HG02938 (cell line): Measurements from ENCODE around the gene AEBP1.
A peak's percentile ranks its signal among the peaks of the same experiment; 100 is the strongest.
"Not testable (repeated sequence)": the region's sequence is repeated elsewhere in the genome, so short reads cannot be mapped to it uniquely, and the experiment has no call there.

Experiments used
- ATAC-seq: cut with Tn5 transposase; IDR thresholded peaks from one replicate; pipeline ENCODE4 v1.9.1; 2021; ENCODE audit warnings: mild to moderate bottlenecking, moderate library complexity; ENCODE audit not compliant: unreplicated experiment

Gene AEBP1

DNA sequence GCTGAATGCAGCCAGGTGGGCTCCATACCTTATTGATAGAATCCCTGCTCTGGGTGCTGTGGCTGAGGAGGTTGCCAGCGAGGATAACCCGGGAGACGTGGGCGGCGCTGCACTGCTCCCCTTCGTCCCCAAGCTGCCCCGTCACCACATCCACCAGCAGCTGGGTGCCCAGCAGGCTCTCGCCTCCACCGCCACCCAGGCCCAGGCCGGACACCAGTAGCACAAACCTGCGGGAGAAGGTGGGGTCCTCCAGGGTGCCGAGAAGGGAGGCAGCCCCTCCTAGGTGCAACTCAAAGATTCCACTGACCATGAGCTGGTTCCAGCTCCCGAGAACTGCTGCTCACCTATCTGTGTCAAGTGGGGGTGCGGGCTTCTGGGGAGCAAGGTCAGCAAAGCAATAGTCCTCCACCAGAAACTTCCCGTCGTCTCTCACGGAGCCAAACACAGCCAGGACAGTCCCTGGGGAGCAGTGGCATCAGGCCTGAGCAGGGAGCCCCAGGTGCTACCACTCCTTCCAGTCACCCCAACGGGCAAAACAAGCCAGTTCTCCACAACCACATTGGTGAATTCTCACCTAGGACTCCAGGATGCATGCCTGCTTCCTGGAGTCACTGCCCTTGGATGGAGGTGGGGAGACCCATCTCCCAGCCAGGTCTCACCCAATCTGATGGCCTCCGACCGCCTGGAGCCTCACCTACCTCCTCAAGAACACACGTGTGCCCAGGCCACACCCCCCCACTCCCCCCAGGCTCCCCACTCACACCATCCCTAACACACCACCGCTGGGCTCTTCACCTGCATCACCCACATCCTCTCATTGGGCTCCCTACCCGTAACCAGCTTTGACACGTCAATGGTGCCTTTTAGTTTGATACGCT, 12.9 kb downstream of the AEBP1 start:
- no peak for ATAC-seq

DNA sequence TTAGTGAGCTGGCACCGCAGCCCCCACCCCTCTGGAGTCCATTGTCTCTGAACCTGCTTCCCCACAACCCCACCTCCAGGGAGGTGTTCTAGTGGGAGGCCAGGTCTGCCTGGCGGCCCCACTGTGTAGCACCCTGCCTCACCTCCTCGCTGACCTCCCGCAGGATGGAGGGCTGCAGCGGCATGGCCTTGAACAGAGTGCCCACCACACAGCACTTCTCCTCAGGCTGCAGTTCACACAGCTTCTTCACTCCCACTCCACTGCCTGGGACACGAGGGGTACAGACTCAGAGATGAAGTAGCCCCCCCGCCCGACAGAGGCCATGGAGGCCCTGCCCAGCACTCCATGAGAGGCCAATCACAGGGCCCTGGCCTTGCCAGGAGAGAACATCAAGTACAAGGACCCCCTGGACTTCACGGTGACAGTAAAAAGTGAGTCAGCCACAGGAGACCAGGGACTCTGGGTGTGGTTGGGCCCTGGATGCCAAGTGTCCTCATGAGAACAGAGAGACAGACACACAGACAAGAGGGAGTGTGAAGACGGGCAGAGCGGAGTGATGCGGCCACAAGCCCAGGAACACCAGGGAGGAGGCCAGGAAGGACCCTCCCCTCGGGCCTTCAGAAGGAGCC, 13.8 kb downstream of the AEBP1 start:
- no peak for ATAC-seq

DNA sequence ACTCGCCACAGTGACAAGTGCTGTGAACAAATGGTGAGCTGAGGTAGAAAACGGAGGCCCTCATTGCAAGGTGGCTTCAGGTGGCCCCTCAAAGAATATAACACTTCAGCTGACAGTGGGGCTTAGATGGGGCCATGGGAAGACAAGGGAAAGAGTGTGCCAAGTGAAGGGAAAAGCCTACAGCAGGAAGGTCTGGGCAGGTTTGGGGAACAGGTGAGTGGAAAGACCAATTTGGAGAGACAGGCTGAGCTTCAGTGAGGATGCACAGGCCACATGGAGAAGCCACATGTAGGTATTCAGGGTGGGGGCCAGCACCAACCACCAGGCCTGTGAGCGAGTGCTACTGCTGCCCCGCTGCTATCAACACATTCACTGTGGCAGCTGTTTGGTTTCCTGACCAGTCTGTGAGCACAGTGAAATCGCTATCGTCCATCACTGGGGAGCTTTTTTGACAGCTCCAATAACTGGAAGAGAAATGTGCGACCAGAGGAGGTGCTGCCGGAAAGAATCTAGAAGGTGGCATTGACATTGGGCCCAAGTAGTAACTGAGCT, 15.8 kb downstream of the AEBP1 start:
- no peak for ATAC-seq

DNA sequence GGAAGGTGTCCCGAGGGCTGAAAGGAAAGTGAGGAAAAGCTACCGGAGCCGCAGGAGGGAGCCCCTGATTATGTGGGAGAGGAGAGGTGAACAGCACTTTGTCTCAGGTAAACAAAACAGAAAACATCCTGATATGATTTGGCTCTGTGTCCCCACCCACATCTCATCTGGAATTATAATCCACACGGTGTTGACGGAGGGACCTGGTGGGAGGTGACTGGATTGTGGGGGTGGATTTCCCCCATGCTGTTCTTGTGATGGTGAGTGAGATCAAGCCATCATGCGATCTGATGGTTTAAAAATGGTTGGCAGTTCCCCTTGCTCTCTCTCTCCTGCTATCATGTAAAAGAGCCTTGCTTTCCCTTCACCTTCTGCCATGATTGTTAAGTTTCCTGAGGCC, 16.2 kb downstream of the AEBP1 start:
- ATAC-seq, result no peak

DNA sequence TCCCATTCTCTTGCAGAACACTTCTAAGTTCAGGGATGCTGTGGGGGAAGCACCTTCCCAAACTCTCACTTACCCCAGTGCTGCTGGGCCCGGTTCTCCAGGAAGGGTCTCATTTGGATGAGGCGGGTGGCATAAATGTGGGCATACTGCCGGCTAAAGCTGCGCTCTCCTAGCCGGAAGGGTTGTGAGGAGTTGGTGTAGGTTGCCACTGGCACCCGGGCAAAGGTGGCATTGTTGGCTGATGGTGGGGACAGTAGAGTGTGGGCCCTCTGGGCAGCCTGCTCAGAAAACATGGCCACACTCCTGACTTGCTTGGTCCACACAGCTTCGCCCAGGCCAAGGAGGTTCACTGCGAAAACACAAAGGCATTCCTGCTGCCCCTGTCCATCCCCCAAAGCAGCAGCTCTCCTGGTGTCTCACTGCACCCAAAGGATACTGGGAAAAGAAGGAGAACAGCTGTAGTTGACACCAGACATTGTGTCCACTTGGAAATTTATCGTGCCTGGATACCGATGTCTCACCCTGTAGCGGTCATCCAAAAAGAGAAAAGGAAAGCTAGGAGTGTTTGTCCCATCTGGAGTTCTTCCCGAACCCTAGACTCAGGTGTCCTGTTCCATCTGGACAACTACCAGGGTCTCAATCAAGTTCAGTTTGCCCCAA, 17.7 kb downstream of the AEBP1 start:
- ATAC-seq, result no peak

DNA sequence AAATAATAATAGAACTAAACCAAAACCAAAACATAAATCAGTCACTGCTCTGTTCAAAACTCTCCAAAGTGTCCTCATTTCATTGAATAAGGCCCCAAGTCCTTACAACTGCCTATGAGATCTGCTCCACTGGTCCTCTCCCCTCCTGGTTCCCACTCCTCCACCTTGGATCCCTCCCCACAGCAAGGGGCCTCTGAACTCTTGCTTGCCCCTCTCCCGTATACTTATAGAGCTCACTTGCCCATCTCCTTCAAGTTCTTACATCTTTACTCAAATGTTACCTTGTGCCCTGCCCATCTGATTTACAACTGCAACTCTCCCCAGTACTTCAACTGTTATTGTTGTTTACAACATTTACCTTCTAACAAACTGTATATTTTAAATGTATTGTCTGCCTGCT, 18.4 kb downstream of the AEBP1 start:
- no peak for ATAC-seq

DNA sequence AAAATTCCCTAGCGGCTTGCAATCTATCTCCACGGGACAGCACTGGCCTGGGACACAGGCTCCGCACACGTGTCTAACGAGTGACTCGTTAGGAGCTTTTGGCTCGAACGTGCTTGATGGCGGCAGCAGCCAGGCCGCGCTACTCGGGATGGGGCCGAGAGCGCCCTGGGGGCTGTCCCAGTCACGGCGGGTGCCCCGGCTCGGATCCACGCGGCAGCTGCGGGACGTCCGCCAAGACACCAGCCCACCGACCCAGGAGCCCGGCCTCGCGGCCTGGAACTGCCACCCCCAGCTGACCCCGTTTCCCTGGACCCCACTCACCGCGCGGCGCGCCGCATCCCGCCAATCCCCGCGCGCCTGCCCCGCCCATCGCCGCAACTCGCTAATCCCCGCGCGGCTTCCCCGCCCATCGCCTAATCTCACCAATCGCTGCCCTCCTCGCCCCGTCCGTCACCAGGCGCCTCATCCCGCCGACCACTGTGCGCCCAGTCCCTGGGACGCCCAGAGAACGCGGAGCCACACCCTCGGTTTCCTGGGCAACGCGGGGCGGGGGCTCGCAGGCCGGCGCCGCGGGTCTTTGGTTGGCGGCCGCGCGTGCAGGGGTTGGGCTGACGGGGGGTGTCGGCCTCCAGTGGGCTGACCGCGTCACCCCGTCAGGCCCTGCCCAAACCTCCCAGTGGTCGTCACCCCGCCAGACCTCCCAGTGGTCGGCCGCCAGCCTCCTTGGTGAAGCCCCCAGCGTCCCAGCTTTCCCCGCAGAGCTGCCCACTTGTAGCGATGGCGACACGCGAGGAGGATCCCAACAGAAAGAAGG, 19.3 kb downstream of the AEBP1 start, which contains the start of gene POLD2:
TSS of gene POLD2 (minus strand) at position 359 of the 814 bp plus-strand sequence. CDS start 1,495 bp downstream, outside the sequence.
- ATAC-seq, result peak; percentile 97

DNA sequence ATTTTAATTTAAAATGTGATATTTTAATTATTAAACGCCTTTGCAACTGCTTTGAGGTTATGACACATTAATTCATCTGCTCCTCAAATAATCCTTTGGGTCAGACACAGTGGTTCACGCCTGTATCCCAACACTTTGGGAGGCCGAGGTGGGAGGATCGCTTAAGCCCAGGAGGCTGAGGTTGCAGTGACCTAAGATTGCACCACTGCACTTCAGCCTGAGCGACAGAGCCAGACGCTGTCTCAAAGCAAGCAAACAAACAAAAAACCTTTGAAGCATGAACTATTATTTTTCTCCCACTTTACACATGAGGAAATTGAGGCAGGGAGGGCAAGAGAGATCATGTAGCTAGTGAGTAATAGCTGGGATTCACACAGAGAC, 20.7 kb downstream of the AEBP1 start:
- ATAC-seq, result no peak

DNA sequence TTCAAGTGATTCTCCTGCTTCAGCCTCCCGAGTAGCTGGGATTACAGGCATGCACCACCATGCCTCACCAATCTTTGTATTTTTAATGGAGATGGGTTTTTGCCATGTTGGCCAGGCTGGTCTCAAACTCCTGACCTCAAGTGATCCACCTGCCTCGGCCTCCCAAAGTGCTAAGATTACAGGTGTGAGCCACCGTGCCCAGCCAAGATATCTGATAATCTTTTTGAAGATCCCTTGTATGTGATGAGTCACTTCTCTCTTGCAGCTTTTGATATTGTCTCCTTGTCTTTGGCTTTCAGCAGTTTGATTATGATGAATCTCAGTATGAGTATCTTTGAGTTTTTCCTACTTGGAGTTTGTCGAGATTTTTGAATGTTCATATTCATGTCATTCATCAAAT, 22.4 kb downstream of the AEBP1 start:
- not testable (repeated sequence) for ATAC-seq

DNA sequence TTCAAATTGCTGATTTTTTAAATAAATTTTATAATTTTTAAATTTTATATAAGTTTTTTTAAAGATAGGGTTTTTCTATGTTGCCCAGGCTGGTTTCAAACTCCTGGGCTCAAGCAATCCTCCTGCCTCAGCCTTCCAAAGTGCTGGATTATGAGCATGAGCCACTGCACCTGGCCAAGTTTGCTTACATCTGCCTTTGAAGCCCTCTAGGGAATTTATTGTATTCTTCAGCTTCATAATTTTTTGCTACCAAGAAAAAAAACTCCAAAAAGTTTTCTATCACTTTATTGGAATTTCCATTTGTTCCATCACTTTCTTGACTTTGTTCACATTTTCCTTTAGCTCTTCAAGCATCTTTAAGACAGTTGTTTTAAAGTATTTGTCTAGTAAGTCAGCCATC, 23.0 kb downstream of the AEBP1 start:
- ATAC-seq, result no peak

DNA sequence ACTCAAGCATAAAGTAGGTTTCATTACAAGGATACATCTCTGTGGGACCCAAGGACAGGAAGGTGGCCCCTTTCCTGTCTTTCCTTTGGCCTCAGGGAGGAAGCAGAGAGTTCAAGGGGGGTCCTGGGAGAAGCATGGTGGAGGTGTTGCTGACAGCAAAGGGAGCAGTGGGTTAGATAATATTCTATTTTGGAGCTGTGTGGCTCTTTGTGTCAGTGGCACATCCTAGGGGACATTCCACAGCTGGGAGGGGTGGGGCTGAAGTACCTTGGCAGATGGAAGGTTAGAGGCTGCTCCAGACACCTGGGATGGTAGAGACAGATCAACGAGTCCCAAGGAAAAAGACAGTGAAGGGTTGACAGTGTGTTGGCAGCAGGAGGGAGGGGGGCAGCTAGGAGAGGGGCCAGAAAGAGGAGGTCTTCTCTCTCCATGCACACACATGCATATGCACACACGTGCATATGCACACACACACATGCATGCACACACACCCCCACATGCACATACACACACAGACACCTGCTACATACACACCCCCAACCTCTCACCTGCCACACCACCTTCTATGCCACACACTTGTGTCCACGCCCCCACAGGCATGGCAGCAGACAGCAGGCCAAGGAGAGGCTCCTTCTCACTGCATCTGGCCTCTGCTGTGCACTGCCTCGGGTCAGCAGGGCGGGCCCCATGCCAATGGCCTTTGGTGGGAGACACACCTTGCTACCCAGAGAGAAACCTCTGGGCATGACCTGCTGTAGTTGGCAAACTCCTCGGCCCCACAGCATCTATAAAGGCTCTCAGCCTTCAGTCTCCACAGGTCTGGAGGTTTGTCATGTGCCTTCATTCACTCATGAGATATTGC, 24.8 kb downstream of the AEBP1 start:
- ATAC-seq, result no peak

DNA sequence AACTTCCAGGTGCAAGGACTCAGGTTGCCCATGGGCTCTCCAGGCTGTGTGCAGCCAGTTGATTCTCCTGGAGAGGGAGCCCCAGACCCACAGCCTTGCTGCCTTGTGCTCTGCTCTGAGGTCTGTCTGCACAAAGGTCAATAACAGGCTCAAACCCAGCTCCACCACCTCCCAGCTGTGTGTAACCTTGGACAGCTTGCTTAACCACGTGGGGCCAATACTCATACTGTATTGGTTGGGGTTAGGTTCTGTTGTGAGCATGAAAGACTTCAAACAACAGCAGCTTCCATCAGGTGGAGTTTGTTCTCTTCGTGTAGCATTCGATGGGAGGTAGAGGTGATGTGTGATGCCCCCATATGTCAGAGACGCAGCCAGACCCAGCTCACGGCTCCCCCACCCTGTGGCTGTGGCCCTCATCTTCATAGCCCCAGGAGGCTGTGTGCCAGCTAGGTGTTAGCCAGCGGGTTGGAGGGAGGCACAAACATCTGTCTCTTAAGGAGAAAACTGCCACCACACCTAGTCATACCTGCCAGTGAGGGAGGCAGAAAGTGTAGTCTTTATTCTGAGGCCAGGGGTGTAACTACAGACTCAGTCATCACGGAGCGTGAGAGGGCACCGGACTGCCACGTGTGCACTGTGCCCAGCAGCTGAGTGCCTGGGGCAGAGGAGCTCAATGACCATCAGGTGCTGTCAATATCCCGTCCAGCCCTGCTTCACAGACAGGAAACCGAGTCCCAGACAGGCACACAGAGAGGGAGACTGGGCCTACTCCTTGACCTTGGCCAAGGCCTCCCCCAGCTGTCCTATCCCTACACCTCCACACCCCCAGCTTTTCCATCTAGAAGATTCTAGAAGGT, 27.3 kb downstream of the AEBP1 start:
- no peak for ATAC-seq

DNA sequence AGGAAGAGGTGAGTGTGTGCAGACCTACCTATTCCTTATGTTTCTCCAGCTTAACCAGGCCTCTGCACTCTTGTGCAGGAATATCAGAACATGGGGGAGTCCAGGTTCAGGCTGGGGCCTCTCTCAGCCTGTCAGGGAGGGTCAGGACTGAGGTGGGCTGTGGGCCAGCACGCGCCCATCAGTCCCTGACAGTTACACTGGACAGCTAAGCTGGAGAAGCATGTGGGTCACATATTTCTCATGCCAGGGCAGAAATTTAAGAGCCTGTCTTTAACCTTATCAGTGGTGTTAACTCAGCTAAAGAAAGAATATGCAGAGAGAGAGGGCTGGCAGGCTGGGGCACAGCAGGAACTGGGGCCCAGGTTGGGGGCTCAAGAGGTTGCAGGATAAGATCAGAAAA, 27.9 kb downstream of the AEBP1 start:
- no peak for ATAC-seq

DNA sequence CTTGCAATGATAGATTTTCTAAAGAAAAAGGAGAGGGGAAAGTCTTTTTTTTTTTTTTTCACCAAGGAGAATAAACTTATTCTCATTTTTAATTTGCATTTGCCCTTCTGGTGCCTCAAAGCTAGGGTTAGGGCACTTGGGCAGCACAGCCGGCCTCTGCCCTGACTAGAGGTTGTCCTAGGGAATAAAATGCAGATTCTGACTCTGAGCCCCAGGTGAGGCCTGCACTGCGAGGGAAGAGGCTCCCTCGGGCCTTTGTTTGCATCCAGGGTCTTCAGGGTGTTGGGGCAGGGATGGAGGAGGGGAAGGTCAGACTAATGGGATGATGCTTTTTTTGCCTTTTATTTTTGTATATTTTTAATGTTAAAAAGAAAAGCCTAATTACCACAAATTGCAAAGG, 29.1 kb downstream of the AEBP1 start:
- no peak for ATAC-seq

DNA sequence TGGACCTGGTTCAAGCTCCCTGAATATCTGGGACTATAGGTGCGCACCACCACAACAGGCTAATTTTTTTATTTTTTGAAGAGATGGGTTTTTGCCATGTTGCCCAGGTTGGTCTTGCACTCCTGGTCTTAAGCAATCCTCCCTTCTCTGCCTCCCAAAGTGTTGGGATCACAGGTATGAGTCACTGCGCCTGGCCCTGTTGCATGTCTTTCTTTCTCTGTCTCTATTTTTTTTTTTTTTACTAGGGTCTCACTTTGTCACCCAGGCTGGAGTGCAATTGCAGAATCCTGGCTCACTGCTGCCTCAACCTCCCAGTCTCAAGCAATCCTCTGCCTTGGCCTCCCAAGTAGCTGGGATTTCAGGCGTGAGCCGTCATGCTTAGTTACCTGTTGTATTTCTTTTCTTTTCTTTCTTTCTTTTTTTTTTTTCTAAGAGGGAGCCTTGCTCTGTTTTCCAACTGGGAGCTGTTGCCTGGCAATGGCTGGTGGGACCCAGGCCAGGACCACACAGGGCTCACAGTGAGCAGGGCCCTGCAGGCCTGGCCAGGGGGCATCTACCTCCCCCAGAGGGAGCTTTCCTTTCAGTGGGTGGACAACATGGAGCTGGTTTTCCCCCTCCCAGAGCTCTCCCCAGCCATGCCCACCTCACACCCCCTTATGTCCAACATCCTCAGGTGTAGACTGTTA, 30.9 kb downstream of the AEBP1 start:
- no peak for ATAC-seq

DNA sequence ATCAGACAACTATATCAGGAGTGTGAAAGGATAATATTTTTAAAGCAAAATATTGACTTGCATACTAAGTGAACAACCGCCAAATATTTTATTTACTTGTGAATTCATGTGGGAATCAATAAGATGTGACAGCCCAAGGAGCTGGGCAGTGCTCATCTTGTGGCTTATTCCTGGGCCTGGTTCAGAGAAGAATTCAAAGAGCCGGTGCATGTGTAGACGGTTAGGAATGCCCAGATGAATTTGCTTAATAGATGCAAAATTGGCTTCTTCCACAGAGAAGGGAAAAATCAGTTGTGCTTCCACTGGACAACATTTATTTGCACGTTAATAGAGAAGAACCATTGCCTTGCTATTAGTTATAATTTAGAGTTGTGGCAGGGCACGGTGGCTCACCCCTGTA, 32.6 kb downstream of the AEBP1 start:
- no peak for ATAC-seq

DNA sequence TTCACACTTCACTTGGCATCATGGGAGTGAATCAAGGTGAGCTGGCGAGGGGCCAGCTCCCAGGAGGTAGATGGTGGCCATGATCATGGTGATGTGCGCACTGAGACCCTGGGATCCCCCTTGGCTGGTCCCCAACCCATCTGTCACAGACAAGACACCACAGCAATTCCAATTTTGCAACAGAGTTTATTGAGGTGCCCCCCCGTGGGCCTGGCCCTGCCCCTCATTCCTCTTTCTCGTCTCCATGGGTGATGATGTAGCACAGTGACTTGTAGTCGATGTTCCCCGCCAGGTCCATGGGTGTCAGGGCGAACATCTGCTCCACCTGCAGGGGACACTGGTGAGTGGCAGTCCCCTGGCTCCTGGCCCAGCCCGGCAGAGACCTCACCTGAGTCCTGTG, 34.6 kb downstream of the AEBP1 start:
- ATAC-seq, result no peak

DNA sequence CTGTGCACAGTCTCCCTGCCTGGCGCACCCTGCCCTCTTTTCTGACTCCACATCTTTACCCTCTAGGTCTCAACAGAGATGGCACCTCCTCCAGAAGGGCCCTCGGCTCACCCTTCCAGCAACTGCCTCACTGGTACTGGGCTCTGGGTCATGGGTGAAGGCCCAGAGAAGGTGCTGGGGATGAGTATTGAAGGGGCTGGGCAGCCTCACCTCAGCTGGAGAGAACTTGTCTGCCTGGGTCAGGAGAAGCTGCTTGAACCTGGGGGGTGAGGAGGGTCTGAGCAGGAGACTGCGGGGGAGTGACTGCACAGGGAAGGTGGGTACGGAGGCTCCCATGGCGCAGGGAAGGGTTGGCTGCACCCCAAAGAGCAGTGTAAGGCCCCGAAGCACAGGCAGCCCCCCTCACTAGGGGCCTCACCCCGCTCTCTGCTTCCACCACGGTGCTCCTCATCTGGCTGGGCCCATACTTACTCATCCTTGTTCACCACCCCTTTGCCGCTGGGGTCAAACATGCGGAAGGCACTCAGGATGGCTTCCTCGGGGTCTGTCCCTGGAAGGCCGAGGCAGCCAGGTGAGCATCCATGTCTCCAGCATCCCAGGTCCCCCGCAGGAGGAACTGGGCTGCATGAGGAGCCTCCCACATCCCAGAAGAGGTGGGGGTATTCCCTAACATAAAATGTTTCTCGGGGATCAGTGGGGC, 35.3 kb downstream of the AEBP1 start:
- no peak for ATAC-seq
